Stimulated activated CD8-positive, alpha-beta memory T cell treated with anti-CD3 and anti-CD28 coated beads, Interleukin-4, amount 100 ng/mL, for 24 hours (primary cell): Measurements from ENCODE around the gene PCSK1N.
"Not testable (repeated sequence)": the region's sequence is repeated elsewhere in the genome, so short reads cannot be mapped to it uniquely, and the experiment has no call there.

ENCODE experiments used
- DNase-seq: peaks from one replicate; pipeline ENCODE4 v3.0.0-alpha.2; 2020; ENCODE audit warnings: low read depth

PCSK1N gene

DNA sequence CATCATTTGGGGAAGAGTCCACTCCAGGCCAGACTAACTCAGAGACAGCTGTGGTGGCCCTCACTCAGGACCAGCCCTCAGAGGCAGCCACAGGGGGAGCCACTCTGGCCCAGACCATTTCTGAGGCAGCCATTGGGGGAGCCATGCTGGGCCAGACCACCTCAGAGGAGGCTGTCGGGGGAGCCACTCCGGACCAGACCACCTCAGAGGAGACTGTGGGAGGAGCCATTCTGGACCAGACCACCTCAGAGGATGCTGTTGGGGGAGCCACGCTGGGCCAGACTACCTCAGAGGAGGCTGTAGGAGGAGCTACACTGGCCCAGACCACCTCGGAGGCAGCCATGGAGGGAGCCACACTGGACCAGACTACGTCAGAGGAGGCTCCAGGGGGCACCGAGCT lies 12.4 kb downstream of the PCSK1N start:
- no peak for DNase-seq

DNA sequence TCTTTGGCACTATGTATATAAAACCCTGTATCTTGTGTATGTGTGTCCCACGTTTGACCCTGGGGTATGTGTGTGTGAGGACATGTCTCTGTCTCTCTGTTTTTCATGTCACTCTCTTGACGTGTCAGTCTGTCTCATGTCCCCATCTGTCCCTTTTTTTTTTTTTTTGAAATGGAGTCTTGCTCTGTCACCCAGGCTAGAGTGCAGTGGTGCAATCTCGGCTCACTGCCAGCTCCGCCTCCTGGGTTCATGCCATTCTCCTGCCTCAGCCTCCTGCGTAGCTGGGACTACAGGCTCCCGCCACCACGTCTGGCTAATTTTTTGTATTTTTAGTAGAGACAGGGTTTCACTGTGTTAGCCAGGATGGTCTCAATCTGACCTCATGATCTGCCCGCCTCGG lies 16.0 kb downstream of the PCSK1N start:
- not testable (repeated sequence) for DNase-seq

DNA sequence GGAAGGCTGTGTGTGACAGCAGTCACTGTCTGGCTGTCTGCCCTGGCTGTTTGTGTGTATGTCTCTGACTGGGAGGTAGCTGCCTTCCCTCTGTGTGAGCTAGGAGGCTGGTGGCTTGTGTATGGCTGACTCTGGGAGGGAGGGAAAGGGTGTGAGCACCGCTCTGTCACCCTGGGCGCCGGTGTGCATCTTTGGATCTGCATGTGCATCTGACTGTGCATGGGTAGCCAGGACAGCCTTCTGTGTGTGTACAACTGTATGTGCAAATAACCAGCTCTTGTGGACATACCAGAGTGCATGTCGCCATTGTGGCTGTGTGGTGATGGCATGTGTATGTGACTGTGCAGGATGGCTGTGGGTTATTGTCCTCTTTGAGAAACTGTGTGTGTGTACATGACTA lies 16.5 kb downstream of the PCSK1N start:
- DNase-seq: no peak

DNA sequence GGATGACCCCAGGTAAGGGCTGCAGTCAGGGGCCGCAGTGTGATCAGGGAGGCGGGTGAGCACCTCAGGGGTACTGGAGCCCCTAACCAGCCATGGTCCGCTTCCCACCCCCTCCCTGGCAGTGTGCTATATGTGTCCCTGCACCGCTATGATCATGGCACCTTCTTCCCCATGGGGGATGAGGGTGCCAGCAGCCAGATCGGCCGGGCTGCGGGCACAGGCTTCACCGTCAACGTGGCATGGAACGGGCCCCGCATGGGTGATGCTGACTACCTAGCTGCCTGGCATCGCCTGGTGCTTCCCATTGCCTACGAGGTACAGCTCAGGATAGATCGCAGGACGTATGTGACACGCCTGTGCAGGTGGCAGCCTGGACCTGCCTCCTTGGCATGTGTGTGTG lies 17.3 kb downstream of the PCSK1N start:
- DNase-seq: no peak

DNA sequence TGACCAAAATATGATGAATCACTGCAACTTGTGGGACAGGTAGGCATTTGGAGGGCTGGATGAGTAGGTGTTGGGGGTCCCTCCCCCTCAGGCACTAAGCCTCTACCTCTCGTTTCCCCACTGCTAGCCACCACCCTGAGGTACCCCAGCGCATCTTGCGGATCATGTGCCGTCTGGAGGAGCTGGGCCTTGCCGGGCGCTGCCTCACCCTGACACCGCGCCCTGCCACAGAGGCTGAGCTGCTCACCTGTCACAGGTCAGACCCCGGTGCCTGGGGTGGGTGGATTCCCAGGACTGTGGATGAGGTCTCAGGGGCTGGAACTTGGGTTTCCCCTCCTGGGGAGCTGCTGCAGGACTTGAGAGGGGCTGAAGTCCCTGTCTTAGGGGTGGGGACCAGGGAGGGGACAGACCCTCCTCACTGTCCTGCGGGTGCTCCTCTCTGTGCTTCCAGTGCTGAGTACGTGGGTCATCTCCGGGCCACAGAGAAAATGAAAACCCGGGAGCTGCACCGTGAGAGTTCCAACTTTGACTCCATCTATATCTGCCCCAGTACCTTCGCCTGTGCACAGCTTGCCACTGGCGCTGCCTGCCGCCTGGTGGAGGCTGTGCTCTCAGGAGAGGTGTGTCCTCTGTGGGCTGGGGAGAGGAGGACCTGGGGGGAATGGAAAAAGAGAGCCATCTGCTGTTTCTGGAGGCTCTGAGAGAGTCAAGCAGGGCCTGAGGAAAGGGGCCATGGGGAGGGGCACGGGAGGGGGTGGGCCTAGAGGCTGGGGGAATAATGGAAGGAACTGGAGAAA lies 19.2 kb downstream of the PCSK1N start:
- DNase-seq: no peak

DNA sequence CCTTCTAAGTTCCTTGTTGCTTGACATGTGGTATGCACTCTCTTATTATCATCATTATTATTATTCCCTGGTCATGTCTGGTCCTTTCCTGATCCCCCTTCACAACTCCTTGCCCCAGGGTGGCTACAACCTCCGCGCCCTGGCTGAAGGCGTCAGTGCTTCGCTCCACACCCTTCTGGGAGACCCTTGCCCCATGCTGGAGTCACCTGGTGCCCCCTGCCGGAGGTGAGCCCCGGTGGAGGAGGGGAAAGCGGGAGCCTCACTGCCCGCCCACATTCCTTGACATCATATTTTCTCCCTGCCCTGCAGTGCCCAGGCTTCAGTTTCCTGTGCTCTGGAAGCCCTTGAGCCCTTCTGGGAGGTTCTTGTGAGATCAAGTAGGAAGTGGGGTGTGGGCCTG lies 20.1 kb downstream of the PCSK1N start:
- DNase-seq: no peak

DNA sequence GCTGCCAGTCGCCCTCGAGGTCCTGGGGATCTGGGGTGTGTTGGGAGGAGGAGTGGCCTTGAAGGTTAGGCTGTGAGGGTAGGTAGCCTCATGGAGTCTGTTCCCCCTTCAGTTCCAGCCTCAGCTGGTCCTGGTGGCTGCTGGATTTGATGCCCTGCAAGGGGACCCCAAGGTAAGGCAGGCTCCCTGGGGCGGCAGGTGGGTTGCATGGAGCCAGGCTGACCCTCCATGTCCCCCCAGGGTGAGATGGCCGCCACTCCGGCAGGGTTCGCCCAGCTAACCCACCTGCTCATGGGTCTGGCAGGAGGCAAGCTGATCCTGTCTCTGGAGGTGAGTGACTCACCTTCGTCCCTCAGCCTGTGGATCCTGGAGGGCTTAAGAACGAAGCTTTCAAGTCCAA lies 20.7 kb downstream of the PCSK1N start:
- DNase-seq: no peak

DNA sequence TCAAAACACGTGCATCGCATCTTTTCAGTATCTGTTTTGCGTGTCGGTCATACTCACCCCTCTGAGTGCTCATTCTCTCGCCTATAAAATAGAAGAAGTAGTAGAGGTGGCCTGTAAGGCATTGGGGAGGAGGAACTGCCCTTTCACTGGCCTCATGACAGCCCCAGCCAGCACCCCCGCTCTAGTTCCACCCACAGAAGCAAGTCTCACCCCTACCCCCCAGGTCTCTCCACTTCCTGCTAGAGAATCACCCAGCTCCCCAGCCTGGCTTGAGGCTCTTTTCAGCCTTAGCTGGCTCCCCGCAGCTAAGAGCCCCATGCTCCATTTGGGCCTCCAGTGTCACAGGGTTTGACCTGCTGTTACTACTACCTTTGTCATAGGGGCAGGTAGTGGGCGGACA lies 21.8 kb downstream of the PCSK1N start:
- no peak for DNase-seq

DNA sequence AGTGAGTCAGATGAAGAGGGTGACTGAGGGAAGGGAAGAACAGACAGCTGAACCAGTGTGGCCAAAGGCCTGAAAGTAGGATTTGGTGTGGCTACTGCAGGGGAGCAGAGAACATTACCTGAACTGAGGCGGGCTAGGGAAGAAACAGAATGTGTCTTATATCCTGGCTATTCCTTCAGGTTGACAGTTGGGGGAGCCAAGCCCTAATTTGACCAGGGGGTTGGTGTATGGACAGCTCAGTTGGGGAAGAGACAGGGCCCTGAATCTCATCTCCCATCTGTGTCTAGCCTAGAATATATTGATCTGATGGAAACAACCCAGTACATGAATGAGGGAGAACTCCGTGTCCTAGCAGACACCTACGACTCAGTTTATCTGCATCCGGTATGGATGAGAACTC lies 29.3 kb downstream of the PCSK1N start:
- DNase-seq: no peak

DNA sequence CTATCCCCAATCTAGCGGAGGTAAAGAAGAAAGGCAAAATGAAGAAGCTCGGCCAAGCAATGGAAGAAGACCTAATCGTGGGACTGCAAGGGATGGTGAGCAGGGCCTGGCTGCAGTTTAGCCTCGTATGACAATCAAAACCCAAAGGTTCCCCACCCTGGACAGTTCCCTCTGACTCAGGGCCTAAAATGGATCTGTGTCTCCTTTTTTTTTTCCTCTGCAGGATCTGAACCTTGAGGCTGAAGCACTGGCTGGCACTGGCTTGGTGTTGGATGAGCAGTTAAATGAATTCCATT lies 32.6 kb downstream of the PCSK1N start:
- no peak for DNase-seq

DNA sequence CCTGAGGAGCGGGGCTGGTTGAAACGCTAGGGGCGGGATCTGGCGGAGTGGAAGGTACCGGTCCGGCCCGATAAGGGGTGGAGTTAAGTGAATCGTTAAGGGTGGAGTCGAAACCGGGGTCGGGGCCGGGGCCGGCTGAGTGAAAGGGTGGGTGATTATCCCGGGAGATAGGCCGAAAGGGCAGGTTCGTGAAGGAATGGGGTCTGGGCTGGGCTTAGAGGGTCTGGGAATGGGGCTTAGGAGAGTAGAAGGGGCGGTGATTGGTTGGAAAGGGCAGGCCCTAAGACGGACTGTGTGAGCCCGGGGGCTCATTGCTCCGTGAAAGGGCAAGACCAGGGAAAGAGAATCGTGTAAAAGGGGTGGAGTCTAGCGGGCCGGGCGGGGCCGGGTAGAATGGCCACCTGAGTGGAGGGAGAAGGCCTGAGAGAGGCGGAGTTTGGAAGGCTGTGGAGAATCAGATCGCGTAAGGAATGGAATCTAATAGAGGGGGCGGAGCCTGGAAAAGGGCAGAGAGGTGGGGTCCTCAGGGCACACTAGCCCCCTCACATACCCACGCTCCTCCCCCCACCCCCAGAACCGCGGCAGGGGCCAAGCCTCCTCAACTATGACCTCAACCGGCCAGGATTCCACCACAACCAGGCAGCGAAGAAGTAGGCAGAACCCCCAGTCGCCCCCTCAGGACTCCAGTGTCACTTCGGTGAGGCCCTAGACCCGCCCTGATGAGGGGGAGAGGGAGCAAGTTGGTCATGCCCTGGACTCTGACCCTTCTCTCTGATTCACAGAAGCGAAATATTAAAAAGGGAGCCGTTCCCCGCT lies 33.1 kb downstream of the PCSK1N start:
- peak; percentile 61 for DNase-seq

DNA sequence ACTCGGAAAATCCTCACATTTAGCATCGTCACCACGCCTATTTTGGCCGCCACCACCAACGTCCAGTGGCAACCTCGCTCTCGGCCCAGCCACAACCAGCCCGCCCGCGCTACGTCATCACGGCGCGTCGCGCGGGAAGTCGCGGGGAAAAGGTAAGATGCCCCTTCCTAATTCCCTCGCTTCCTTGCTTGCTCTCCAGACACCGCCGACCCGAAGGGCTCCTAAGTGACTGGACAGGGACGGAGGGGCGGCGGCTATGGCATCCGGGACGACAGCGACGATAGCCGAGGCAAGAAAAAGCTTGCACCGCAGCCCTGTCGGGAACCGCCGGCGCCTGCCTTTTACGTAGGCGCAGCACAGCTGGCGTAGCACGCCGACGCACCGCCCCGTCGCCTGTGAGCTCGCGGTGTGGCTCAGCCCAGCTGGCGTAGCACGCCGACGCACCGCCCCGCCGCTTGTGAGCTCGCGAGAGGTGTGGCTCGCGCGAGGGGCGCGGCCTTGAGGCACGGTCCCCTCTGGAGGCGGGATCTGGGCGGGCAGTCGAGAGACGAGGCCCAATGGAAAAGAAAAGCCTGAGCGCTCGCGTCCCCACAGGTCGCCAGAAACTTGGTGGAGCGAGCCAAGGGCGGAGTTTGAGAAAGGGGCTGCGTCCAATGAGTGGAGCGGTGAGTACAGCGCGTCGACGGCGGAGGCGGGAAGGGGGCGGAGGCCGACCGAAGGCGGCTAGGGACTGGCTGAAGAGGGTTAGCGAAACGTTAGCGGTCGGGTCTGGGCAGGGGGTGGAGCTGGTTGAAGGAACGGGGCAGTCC lies 33.9 kb downstream of the PCSK1N start, which contains the start of gene HDAC6:
Gene HDAC6 (plus strand): TSS at position 788 of the 809 bp plus-strand sequence. CDS start 626 bp downstream, outside the sequence.
- DNase-seq: peak; percentile 87

DNA sequence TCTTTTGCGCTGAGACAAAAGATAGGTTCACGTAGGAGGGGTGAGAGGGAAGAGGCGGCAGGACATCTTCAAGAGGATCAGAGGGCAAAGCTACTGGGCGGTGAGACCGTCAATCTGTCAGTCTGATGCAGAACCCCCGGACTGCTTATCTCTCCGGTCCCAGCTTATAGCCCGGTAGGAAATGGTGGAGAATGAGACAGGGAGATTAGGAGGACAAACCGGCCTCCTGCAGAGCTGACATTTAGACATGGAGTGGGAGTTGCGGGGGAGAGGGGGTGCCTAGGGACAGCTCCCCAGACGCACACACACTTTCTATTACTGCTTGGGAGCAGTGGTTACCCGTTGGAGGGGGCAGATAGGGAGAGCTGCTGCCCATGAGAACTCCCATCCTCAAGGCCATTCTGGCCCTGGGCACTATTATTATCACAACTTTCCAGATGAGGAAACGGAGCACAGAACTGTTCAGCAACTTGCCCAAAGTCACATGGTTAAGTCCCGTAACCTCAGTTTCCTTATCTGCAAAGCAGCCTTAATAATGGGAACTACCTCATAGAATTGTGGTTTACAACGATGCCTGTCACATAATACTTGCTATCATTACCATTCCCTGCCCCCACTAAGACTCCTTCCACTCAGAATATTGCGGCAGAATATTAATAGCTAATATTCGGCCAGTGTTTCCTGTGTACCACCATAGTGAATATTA lies 34.7 kb downstream of the PCSK1N start:
- no peak for DNase-seq

DNA sequence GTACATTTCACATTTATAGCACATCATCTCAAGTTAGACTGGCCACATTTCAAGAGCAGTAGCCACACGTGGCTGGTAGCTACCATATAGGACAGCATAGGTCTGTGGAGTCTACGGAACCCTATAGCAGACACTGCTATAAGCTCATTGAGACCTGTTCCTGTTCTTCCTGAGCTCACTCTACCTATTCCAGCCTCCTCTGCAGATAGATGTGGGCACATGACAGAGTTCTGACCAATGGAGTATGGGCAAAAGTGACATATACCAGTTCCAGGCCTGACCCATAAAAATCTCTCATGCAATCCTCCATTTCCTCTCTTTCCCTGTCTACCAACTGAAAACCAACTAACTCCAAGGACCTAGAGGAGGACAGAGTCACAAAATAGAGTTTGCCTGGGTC lies 37.1 kb downstream of the PCSK1N start:
- DNase-seq: no peak

DNA sequence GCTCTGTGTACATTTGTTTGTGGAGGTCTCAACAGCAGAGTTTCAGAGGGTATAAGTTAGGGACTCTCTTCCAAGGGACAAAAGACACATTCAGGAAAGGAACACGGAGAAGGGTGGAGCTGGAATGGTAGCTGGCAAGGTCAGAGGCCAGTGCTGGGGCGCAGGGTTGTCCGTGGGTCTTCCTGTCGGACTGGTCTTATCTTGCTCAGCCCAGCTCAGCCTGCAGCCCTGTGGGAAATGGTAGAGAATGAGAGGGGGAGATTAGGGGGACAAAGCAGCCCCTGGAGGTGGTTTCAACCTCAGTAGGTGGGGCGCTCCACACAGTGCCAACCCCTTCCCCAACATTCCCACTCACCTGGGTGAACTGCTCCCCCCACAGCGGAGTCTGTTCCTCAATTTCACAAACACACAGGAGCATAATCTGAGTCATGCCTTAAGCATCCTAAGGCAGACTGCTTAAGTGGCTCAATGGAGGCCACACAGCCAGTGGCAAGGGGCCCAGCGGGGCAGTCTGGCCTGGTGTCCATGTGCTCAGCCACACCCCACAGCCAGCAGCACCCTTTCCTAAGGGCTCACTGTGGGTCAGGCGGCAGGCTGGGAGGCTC lies 40.4 kb downstream of the PCSK1N start:
- no peak for DNase-seq

DNA sequence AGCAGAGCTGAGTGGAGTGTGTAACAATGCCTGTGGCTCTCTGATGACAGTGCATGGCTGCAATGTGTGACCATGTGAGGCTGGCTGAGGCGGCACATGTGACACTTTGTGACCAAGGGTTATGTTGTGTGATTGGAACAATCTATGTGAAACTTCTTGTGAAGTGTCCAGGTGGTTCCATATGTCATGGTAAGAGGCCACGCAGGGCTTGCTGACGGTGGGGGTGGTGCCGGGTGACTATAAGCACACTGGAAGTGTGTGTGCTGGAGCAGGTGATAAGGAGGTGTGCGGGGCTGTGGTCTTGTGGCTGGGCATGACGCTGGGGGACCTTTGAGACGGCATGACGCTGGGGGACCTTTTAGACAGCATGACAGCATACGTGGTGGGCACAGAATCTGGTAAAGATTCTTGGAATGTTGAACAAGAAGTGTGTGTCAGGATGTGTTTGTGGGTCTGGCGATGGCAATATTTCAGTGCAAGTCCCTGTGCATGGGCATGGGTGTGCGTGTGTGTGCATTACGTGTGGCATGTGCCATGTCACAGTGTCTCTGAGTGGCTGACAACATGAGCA lies 41.0 kb downstream of the PCSK1N start:
- DNase-seq: no peak

DNA sequence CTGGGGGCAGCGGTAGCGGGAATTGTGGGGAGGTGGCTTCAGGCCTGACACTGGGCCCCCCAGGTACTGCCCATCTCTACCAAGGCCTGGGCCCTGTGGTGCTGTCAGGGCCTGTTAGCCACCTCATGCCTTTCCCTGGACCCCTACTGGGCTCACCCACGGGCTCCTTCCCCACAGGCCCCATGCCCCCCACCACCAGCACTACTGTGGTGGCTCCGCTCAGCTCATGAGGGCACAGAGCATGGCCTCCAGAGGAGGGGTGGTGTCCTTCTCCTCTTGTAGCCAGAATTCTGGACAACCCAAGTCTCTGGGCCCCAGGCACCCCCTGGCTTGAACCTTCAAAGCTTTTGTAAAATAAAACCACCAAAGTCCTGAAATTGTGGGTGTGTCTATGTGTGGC lies 41.5 kb downstream of the PCSK1N start:
- DNase-seq: no peak

DNA sequence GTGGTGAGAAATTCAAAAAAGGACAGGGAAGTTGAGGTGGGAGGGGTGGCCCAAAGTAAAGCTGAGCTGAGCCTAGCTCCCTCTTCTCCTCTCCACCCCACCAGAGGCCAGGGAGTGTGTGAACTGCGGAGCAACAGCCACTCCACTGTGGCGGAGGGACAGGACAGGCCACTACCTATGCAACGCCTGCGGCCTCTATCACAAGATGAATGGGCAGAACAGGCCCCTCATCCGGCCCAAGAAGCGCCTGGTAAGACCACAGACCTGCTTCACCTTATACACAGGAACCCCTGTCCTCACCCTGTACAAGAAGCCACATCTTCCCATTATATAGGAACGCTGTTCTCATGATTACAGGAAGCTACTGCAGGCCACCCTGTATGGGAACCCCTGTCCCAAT lies 43.2 kb downstream of the PCSK1N start:
- no peak for DNase-seq

DNA sequence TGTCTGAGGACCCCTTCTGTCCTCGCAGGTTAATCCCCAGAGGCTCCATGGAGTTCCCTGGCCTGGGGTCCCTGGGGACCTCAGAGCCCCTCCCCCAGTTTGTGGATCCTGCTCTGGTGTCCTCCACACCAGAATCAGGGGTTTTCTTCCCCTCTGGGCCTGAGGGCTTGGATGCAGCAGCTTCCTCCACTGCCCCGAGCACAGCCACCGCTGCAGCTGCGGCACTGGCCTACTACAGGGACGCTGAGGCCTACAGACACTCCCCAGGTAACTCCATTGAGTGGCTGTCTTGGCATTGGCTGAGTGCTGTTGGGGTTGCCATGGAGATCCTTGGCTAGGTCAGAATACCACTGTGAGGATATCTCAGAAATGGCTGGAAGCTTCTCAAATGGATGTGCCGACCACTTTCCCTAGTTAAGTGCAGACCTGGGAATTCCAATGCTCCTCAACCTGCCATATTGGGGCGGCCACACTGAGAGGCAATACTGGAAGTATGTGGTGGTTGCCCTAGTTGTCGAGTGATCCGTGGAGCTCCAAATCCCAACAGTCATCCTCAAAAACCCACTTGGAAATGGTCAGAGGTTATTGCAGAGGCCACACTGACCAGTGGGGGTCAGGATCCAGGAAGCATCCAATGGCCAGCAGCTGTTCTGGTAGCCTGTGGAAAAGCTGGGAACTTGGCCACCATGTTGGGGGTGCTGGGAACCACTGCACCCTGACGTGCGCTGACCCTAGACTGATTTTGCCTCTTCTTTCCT lies 44.2 kb downstream of the PCSK1N start:
- DNase-seq: no peak

DNA sequence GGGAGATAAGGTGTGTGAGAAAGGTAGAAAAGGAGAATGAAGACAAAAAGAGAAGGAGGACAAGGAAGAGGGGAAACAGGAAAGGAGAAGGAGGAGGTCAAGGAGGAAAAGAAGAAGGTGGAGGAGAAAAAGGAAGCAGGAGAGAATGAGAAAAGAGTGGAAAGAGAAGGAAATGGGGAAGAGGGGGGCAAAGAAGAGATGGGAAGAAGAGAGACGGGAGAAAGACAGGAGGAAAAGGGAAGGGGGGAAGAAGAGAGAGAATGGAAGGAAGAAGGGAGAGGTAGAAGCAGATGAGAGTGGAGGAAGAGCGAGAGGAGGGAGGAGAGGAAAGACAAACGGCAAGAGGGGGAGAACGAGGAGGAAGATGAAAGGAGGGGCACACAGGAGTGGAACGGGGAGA lies 44.9 kb downstream of the PCSK1N start:
- no peak for DNase-seq
